ENCODE measurements around the gene PHYKPL. TPM values are rescaled to one million over a fixed set of nuclear protein-coding genes. Genes with fewer than 3 reads are reported as not detected.
"Not testable (repeated sequence)": the region's sequence is repeated elsewhere in the genome, so short reads cannot be mapped to it uniquely, and the experiment has no call there.

PHYKPL gene
- total RNA-seq, 2 donors from 2014 or later, result 22.8 to 34.5 TPM

DNA sequence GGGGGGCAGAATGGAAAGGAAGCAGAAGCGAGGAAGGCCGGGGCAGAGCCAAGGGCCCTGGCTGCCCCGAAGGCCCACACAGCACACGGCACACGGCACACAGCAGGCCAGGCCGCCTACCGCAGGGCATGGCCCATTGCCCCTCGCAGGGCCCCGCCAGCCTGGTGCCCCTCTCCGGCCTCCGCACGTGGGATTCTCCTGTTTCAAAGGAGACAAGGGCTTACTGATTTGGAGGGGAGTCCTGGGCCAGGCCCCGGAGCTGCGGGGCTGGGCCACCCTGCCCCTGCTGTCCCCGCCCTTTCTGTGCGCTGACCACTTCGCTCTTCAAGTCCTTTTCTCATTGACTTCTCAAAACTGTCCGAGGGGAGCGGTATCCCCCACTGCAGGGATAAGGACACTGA, 7.7 kb upstream of the PHYKPL start:
- DNase-seq (ENCODE audit: low spot score), result no peak
- H3K36me3 ChIP-seq, result no peaks in the 10 kb centered on the region
- TF ChIP-seq, protein P1, sequence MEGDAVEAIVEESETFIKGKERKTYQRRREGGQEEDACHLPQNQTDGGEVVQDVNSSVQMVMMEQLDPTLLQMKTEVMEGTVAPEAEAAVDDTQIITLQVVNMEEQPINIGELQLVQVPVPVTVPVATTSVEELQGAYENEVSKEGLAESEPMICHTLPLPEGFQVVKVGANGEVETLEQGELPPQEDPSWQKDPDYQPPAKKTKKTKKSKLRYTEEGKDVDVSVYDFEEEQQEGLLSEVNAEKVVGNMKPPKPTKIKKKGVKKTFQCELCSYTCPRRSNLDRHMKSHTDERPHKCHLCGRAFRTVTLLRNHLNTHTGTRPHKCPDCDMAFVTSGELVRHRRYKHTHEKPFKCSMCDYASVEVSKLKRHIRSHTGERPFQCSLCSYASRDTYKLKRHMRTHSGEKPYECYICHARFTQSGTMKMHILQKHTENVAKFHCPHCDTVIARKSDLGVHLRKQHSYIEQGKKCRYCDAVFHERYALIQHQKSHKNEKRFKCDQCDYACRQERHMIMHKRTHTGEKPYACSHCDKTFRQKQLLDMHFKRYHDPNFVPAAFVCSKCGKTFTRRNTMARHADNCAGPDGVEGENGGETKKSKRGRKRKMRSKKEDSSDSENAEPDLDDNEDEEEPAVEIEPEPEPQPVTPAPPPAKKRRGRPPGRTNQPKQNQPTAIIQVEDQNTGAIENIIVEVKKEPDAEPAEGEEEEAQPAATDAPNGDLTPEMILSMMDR (IDR thresholded peaks at IDR 0.05), result no peak
- no peak overlapping the region for H3K4me3 ChIP-seq
- H3K27me3 ChIP-seq, result no peaks in the 10 kb centered on the region
- peaks cover 0 to 61% of the 10 kb centered on the region in 2 donors for H3K4me1 ChIP-seq
- H3K27ac ChIP-seq, result peak overlapping the region; percentile 85 to 86
- no peaks in the 10 kb centered on the region for H3K9me3 ChIP-seq

DNA sequence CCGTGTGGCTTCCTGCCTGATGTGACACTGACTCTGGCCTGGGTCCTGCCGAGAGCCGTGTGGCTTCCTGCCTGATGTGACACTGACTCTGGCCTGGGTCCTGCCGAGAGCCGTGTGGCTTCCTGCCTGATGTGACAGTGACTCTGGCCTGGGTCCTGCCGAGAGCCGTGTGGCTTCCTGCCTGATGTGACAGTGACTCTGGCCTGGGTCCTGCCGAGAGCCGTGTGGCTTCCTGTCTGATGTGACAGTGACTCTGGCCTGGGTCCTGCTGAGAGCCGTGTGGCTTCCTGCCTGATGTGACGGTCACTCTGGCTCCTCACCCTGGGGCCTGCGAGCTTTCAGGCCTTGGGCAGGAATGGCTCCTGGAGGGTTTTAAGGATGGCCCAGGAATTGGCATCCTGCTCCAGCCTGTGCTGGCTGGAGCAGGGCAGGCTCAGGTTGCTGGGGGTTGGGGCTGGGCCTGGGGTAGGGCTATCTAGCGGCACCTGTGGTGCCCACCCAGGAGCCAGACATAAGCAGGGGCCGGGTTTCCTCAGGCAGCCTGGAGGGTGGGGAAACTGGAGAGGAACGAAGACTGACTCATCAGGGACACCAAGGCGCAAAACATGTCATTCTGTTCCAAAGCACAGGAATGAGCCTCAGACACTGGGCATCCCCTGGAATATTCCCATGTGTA, 7.2 kb upstream of the PHYKPL start:
- Histone ChIP-seq H3K4me1 (peaks cover 0 to 61% of the 10 kb centered on the region in 2 donors), H3K27ac (peak overlapping the region; percentile 85 to 86)
- H3K4me3 ChIP-seq; H3K36me3 ChIP-seq; H3K27me3 ChIP-seq; DNase-seq (ENCODE audit: low spot score); H3K9me3 ChIP-seq: not testable (repeated sequence)

DNA sequence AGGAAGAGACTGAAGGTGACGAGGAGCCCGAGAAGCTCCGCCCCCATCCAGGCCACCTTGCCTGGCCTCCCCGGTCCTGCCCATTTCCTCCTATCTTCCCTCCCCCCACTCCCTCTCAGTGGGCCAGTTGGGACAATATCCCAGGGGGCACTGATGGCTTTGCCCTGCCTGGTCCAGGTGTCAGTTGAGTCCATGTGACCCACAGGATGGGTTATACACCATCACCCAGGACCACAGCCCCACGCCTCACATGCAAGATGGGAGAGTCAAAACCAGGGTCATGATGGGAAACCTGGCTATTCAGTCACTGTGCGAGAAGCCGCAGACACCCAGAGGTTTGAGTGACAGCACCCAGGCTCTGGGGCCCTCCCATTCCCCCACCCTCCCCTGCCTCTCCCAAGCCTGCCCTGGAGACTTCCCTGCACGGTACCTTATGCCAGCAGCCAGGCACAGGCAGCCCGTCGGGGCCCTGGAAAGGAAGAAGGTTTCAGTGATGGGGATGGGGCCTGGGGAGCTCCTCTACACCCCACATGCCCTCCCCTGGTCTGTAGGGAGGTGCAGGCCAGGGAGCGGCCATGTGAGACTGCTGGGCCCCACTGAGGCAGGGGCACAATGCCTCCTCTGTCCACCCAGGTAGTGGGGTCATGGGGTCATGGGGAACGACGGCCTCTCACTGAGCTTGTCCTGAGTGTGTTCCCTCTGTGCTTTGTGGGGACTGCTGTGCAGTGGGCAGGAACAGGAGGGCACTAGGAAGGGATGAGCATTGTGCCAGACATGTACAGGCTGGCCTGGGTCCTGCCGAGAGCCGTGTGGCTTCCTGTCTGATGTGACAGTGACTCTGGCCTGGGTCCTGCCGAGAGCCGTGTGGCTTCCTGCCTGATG, 6.3 kb upstream of the PHYKPL start:
- no peak overlapping the region for H3K4me3 ChIP-seq
- peak overlapping the region; percentile 85 to 86 for H3K27ac ChIP-seq
- H3K4me1 ChIP-seq, result peaks cover 0 to 61% of the 10 kb centered on the region in 2 donors
- H3K36me3 ChIP-seq, result no peaks in the 10 kb centered on the region
- H3K9me3 ChIP-seq, result no peaks in the 10 kb centered on the region
- H3K27me3 ChIP-seq, result no peaks in the 10 kb centered on the region
- TF ChIP-seq, protein P1 (IDR thresholded peaks at IDR 0.05), result no peak
- DNase-seq (ENCODE audit: low spot score), result no peak

DNA sequence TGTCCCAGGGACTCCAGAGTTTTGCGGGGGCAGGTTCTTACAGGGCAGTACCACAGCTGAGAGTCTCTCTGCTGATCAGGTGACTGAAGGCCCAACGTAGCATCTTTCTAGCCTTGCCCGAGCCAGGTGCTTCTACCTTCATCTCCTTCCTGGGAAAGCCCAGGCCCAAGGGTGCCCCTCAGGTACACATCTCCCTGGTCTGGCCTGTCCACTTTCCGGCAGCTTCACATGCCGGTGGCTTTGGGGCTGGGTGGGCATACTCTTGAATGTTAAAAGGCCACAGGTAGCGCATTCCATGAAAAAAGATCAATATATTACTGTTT, 5.7 kb upstream of the PHYKPL start:
- Histone ChIP-seq H3K4me1 (peaks cover 0 to 62% of the 10 kb centered on the region in 2 donors), H3K27ac (peak overlapping the region in 1 of 2 donors; percentile 86), H3K27me3 (no peaks in the 10 kb centered on the region), H3K36me3 (no peaks in the 10 kb centered on the region), H3K4me3 (no peak overlapping the region), H3K9me3 (no peaks in the 10 kb centered on the region)
- DNase-seq (ENCODE audit: low spot score), result no peak
- TF ChIP-seq, protein P1 (IDR thresholded peaks at IDR 0.05), result no peak

DNA sequence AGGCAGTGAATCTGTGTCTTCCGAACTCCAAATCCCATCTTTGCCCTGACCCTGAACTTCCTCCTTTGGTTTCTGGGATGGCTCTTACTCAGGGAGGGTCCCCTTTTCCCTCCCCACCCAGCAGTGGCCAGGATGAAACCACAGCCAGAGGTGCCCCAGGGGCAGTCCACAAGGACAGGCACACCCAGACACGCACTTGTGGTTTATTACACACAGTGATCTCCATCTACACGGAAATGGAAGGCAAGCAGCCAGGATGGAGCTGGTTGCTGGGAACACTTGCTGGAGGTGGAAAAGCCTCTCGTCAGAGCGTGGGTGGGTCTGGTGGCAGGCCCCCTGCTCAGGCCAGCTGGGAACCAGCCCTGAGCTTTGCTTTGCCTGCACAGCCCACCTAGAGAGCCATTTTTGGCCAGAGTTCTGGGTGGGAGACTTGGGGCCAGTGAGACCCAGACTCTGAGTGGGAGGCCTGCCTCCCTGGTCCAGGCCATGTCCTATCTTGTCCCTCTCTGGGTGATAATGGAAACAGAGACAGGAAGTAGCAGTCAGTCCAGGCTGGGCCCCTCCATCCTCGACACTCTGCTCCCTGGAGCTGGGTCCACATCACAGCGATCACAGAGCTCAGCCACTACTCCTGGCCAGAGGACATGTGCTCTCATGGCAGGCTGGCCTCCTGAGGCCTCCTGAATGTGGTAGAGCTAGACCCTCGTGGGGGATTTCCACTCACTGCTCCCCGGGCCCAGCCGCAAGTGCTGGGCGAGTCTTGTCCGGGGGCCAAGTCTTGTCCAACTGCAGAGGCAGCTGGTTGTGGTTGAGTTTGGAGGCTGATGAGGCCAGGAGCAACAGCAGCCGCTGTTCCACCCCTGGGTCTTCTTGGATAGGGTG, 5.1 kb upstream of the PHYKPL start:
- Histone ChIP-seq H3K9me3 (no peaks in the 10 kb centered on the region), H3K4me1 (peaks cover 0 to 68% of the 10 kb centered on the region in 2 donors), H3K27ac (peak overlapping the region in 1 of 2 donors; percentile 86), H3K36me3 (no peaks in the 10 kb centered on the region), H3K4me3 (no peak overlapping the region), H3K27me3 (no peaks in the 10 kb centered on the region)
- no peak for DNase-seq (ENCODE audit: low spot score)
- TF ChIP-seq, protein P1 (IDR thresholded peaks at IDR 0.05), result no peak

All from right atrium auricular region (tissue), 2 donors.